Liver (tissue), 9 donors: ENCODE measurements around the gene PTRHD1. TPM values are rescaled to one million over a fixed set of nuclear protein-coding genes. Genes with fewer than 3 reads are reported as not detected.

Experiments
- DNase-seq: peaks from one replicate; pipeline ENCODE4 v3.0.0-alpha.2; 2017; ENCODE audit warnings: low spot score
- H3K27ac ChIP-seq, 2 donors: one replicate each; pipeline ENCODE4 v1.7.0; 2013; ENCODE audit warnings: inconsistent platforms in 2 of 2, low read length in 2 of 2, control low read depth in 1 of 2, low read depth in 1 of 2, mild to moderate bottlenecking in 1 of 2
- H3K27me3 ChIP-seq, 4 donors: one replicate each; pipeline versions ENCODE4 v1.6.1 to v1.7.0; 2013; ENCODE audit warnings: low read length in 3 of 4, inconsistent platforms in 1 of 4, mild to moderate bottlenecking in 1 of 4, moderate library complexity in 1 of 4; ENCODE audit not compliant: control insufficient read depth in 4 of 4, insufficient read depth in 4 of 4
- H3K36me3 ChIP-seq, 4 donors: one replicate each; pipeline versions ENCODE4 v1.6.1 to v1.7.0; 2013; ENCODE audit warnings: low read length in 3 of 4, mild to moderate bottlenecking in 3 of 4, low read depth in 1 of 4, moderate library complexity in 1 of 4; ENCODE audit not compliant: control insufficient read depth in 4 of 4, insufficient read depth in 3 of 4
- H3K4me1 ChIP-seq, 4 donors: one replicate each; pipeline versions ENCODE4 v1.6.1 to v1.7.0; 2013; ENCODE audit warnings: low read length in 3 of 4, mild to moderate bottlenecking in 3 of 4, moderate library complexity in 1 of 4; ENCODE audit not compliant: control insufficient read depth in 4 of 4, insufficient read depth in 4 of 4
- H3K4me3 ChIP-seq, 3 donors: one replicate each; pipeline versions ENCODE4 v1.6.1 to v1.7.0; 2013; ENCODE audit warnings: low read length in 3 of 3, control low read depth in 1 of 3, low read depth in 1 of 3, mild to moderate bottlenecking in 1 of 3
- H3K9ac ChIP-seq, 2 donors: one replicate each; pipeline ENCODE4 v1.7.0; 2013; ENCODE audit warnings: low read length in 2 of 2, mild to moderate bottlenecking in 2 of 2, moderate library complexity in 2 of 2, control low read depth in 1 of 2, low read depth in 1 of 2
- H3K9me3 ChIP-seq, 4 donors: one replicate each; pipeline versions ENCODE4 v1.6.1 to v1.7.0; 2013; ENCODE audit warnings: low read length in 3 of 4; ENCODE audit not compliant: control insufficient read depth in 4 of 4
- ATF3 ChIP-seq: IDR thresholded peaks from 2 replicates; pipeline ENCODE4 v1.6.1; 2016; ENCODE audit warnings: antibody characterized with exemption
- EGR1 ChIP-seq, 2 donors: IDR thresholded peaks; 2 replicates each; pipeline ENCODE4 v1.6.1; 2016 to 2018; ENCODE audit warnings: antibody characterized with exemption in 2 of 2, low read depth in 2 of 2
- FOXA1 ChIP-seq: IDR thresholded peaks from 2 replicates; pipeline ENCODE4 v1.6.1; 2016; ENCODE audit warnings: antibody characterized with exemption
- FOXA2 ChIP-seq: IDR thresholded peaks from 2 replicates; pipeline ENCODE4 v1.6.1; 2016; ENCODE audit warnings: antibody characterized with exemption
- HNF4A ChIP-seq, 2 donors: conservative IDR thresholded peaks; 2 replicates each; pipeline ENCODE4 v1.6.1; 2016; ENCODE audit warnings: antibody characterized with exemption in 2 of 2, mild to moderate bottlenecking in 2 of 2
- HNF4G ChIP-seq: IDR thresholded peaks from 2 replicates; pipeline ENCODE4 v1.6.1; 2016; ENCODE audit warnings: antibody characterized with exemption
- JUND ChIP-seq, 2 donors: IDR thresholded peaks; 2 replicates each; pipeline ENCODE4 v1.6.1; 2016; ENCODE audit warnings: antibody characterized with exemption in 2 of 2
- NR2F2 ChIP-seq: IDR thresholded peaks from 2 replicates; pipeline ENCODE4 v1.6.1; 2016; ENCODE audit warnings: antibody characterized with exemption
- RAD21 ChIP-seq, 2 donors: IDR thresholded peaks; 2 replicates each; pipeline ENCODE4 v1.6.1; 2016; ENCODE audit warnings: antibody characterized with exemption in 2 of 2, mild to moderate bottlenecking in 2 of 2
- RXRA ChIP-seq, 2 donors: IDR thresholded peaks; 2 replicates each; pipeline ENCODE4 v1.6.1; 2017 to 2018; ENCODE audit warnings: antibody characterized with exemption in 2 of 2, mild to moderate bottlenecking in 1 of 2
- SP1 ChIP-seq: IDR thresholded peaks from 2 replicates; pipeline ENCODE4 v1.6.1; 2018; ENCODE audit warnings: antibody characterized with exemption, mild to moderate bottlenecking
- YY1 ChIP-seq: IDR thresholded peaks from 2 replicates; pipeline ENCODE4 v1.6.1; 2016; ENCODE audit warnings: antibody characterized with exemption, mild to moderate bottlenecking
- WGBS: extraction: QIAGEN DNeasy Blood & Tissue Kit; methylation state at CpG from one replicate; pipeline ENCODE4 v1.1.7; 2013; 5-methylcytosine and 5-hydroxymethylcytosine counted together
- polyA plus RNA-seq, 2 donors: library from polyadenylated mRNA; stranded (reverse) in 1 of 2; unstranded in 1 of 2; fragments of 200-250 nt in 1 of 2; fragments of >200 nt in 1 of 2; fragmentation: Nextera tagmentation in 1 of 2; extraction: Ambion mirVana in 1 of 2; gene quantifications; one replicate each; pipeline versions ENCODE4 v1.2.1 to v1.2.3, GENCODE V29; 2013 to 2015
- total RNA-seq, 2 donors: library from RNA; depleted of rRNA; stranded (reverse); fragments of >200 nt; gene quantifications; one replicate each; pipeline ENCODE4 v1.2.3, GENCODE V29; 2014
- TF ChIP-seq, protein P1 (sequence below): fragments of 150-350 bp; IDR thresholded peaks from 2 replicates; pipeline ENCODE4 v1.5.1; 2017; ENCODE audit warnings: improper control_type of control experiment, low read depth, low read length; ENCODE audit not compliant: missing input control
- TF ChIP-seq, protein P2 (sequence below): IDR thresholded peaks from 2 replicates; pipeline ENCODE4 v1.6.1; 2016; ENCODE audit warnings: antibody characterized with exemption
- TF ChIP-seq, protein P3 (sequence below): IDR thresholded peaks from 2 replicates; pipeline ENCODE4 v1.6.1; 2016; ENCODE audit warnings: antibody characterized with exemption, mild to moderate bottlenecking
- TF ChIP-seq, protein P4 (sequence below): IDR thresholded peaks from 2 replicates; pipeline ENCODE4 v1.6.1; 2016; ENCODE audit warnings: antibody characterized with exemption
- donor health status: healthy.
- donor health status: healthy.
- donor health status: healthy.
- donor health status: healthy.
- donor health status: healthy.

The PTRHD1 gene
- total and polyA plus RNA-seq, 4 donors = 9.9 to 50.9 (median 20.7) TPM

- TF ChIP-seq FOXA1 (no peak), NR2F2 (no peak), HNF4G (no peak), EGR1 (IDR thresholded peaks at IDR 0.05; ENCODE audit: low read depth in 2 of 2) (no peak), ATF3 (no peak), FOXA2 (no peak), RAD21 (IDR thresholded peaks at IDR 0.05) (no peak), RXRA (IDR thresholded peaks at IDR 0.05) (no peak), YY1 (no peak), HNF4A (conservative IDR thresholded peaks at IDR 0.05) (no peak)
- TF ChIP-seq, protein P1, sequence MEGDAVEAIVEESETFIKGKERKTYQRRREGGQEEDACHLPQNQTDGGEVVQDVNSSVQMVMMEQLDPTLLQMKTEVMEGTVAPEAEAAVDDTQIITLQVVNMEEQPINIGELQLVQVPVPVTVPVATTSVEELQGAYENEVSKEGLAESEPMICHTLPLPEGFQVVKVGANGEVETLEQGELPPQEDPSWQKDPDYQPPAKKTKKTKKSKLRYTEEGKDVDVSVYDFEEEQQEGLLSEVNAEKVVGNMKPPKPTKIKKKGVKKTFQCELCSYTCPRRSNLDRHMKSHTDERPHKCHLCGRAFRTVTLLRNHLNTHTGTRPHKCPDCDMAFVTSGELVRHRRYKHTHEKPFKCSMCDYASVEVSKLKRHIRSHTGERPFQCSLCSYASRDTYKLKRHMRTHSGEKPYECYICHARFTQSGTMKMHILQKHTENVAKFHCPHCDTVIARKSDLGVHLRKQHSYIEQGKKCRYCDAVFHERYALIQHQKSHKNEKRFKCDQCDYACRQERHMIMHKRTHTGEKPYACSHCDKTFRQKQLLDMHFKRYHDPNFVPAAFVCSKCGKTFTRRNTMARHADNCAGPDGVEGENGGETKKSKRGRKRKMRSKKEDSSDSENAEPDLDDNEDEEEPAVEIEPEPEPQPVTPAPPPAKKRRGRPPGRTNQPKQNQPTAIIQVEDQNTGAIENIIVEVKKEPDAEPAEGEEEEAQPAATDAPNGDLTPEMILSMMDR = no peak
- TF ChIP-seq, protein P2, sequence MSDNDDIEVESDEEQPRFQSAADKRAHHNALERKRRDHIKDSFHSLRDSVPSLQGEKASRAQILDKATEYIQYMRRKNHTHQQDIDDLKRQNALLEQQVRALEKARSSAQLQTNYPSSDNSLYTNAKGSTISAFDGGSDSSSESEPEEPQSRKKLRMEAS = no peak
- TF ChIP-seq, protein P3, sequence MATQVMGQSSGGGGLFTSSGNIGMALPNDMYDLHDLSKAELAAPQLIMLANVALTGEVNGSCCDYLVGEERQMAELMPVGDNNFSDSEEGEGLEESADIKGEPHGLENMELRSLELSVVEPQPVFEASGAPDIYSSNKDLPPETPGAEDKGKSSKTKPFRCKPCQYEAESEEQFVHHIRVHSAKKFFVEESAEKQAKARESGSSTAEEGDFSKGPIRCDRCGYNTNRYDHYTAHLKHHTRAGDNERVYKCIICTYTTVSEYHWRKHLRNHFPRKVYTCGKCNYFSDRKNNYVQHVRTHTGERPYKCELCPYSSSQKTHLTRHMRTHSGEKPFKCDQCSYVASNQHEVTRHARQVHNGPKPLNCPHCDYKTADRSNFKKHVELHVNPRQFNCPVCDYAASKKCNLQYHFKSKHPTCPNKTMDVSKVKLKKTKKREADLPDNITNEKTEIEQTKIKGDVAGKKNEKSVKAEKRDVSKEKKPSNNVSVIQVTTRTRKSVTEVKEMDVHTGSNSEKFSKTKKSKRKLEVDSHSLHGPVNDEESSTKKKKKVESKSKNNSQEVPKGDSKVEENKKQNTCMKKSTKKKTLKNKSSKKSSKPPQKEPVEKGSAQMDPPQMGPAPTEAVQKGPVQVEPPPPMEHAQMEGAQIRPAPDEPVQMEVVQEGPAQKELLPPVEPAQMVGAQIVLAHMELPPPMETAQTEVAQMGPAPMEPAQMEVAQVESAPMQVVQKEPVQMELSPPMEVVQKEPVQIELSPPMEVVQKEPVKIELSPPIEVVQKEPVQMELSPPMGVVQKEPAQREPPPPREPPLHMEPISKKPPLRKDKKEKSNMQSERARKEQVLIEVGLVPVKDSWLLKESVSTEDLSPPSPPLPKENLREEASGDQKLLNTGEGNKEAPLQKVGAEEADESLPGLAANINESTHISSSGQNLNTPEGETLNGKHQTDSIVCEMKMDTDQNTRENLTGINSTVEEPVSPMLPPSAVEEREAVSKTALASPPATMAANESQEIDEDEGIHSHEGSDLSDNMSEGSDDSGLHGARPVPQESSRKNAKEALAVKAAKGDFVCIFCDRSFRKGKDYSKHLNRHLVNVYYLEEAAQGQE = no peak
- 89% methylated on average over 4 of the region's 4 CpGs for WGBS
- Histone ChIP-seq H3K27me3 (no peaks in the 10 kb centered on the region), H3K9me3 (no peaks in the 10 kb centered on the region), H3K4me1 (peaks cover 0 to 1% (median 0%) of the 10 kb centered on the region in 4 donors), H3K36me3 (peaks cover 0 to 14% (median 1%) of the 10 kb centered on the region in 4 donors), H3K9ac (no peak overlapping the region), H3K4me3 (no peak overlapping the region), H3K27ac (no peak overlapping the region)
- DNase-seq = peak; percentile 30
These were observed 23.7 kb upstream of the PTRHD1 start for GRCh38 chr2:24816884-24817283.

DNA sequence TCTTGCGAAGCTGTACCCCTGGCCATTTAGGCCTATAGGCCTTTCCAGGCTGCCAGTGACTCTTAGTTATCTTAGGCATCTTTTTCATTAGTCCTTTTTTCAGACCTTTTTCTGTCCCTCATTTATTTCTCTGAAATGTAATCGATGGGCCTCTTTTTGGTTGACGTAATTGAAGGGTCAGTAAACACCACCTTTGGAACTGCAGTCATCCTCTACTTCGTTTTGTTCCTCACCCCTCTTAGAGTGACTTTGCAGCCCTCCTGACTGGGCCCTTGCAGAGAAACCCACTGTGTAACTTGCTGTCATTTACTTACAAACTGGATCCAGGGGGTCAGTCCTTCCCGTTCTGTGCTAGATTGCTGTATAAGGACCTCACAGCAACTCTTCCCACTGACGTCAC is 23.2 kb upstream of the PTRHD1 start:
- H3K4me3 ChIP-seq = no peak overlapping the region
- peaks cover 0 to 1% (median 0%) of the 10 kb centered on the region in 4 donors for H3K4me1 ChIP-seq
- H3K27me3 ChIP-seq = no peaks in the 10 kb centered on the region
- DNase-seq = peak; percentile 37
- H3K9me3 ChIP-seq = no peaks in the 10 kb centered on the region
- no peak overlapping the region for H3K9ac ChIP-seq
- H3K27ac ChIP-seq = no peak overlapping the region
- 66% methylated on average over 6 of the region's 6 CpGs for WGBS
- TF ChIP-seq HNF4A (conservative IDR thresholded peaks at IDR 0.05) = peak; percentile 33 to 58
- TF ChIP-seq RXRA (IDR thresholded peaks at IDR 0.05) = no peak
- peak in 1 of 2 donors; percentile 28 for TF ChIP-seq JUND (IDR thresholded peaks at IDR 0.05)
- TF ChIP-seq HNF4G = peak; percentile 17
- TF ChIP-seq SP1 = peak; percentile 24
- TF ChIP-seq, protein P4, sequence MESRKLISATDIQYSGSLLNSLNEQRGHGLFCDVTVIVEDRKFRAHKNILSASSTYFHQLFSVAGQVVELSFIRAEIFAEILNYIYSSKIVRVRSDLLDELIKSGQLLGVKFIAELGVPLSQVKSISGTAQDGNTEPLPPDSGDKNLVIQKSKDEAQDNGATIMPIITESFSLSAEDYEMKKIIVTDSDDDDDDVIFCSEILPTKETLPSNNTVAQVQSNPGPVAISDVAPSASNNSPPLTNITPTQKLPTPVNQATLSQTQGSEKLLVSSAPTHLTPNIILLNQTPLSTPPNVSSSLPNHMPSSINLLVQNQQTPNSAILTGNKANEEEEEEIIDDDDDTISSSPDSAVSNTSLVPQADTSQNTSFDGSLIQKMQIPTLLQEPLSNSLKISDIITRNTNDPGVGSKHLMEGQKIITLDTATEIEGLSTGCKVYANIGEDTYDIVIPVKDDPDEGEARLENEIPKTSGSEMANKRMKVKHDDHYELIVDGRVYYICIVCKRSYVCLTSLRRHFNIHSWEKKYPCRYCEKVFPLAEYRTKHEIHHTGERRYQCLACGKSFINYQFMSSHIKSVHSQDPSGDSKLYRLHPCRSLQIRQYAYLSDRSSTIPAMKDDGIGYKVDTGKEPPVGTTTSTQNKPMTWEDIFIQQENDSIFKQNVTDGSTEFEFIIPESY = no peak
- TF ChIP-seq FOXA1 = no peak
- TF ChIP-seq, protein P1 = no peak
- peaks cover 0 to 14% (median 1%) of the 10 kb centered on the region in 4 donors for H3K36me3 ChIP-seq
